ENCODE measurements around the gene CHI3L1. TPM values are rescaled to one million over a fixed set of nuclear protein-coding genes. Genes with fewer than 3 reads are reported as not detected.

The CHI3L1 gene
- polyA plus RNA-seq, 1 of the 3 experiments (the other 2 are of a cell fraction): not detected

- Histone ChIP-seq H3K9ac (no peak overlapping the region), H3K4me2 (no peak overlapping the region), H3K9me2 (no peaks in the 10 kb centered on the region), H3K4me1 (ENCODE audit: control insufficient read depth in 1 of 2, insufficient read depth in 2 of 2, low read depth in 1 of 2, low read length in 1 of 2) (no peaks in the 10 kb centered on the region; a peak in 1 of 4 replicates), H3F3A (replicated peaks; ENCODE audit: insufficient read depth) (no peaks in the 10 kb centered on the region), H3K27me3 (ENCODE audit: insufficient read depth) (peaks cover 9% of the 10 kb centered on the region; the same call in 1 of the 2 replicates), H3K79me2 (ENCODE audit: insufficient read depth) (no peaks in the 10 kb centered on the region), H3K36me3 (replicated peaks in 1 of 2; ENCODE audit: control insufficient read depth in 1 of 2, insufficient read depth in 2 of 2, low read length in 1 of 2) (no peaks in the 10 kb centered on the region), H3K4me3 (ENCODE audit: low read depth in 2 of 2, low read length in 1 of 2) (no peak overlapping the region), H3K27ac (ENCODE audit: low read depth in 2 of 2, low read length in 1 of 2) (no peak overlapping the region), H3K9me3 (no peaks in the 10 kb centered on the region), H4K20me1 (ENCODE audit: insufficient read depth) (no peaks in the 10 kb centered on the region), H2AFZ (ENCODE audit: low read depth) (no peak overlapping the region)
- 67% methylated on average over 2 of the region's 2 CpGs for WGBS (ENCODE audit: low lambda C conversion rate)
- no peak for TF ChIP-seq CTCF (IDR thresholded peaks at IDR 0.05)
- no peak for TF ChIP-seq NFIC (IDR thresholded peaks at IDR 0.05; ENCODE audit: borderline replicate concordance)
- TF ChIP-seq SMC3 (IDR thresholded peaks at IDR 0.05; ENCODE audit: low read depth, low read length): no peak
- no peak for TF ChIP-seq FOSL2 (IDR thresholded peaks at IDR 0.05; ENCODE audit: borderline replicate concordance, low read depth)
- POLR2A ChIA-PET: no interaction called here
- DNase-seq: no peak
- CTCF ChIA-PET: interaction anchor here (1.2 to 23.6 kb wide), 7 partner anchors 11 to 165 kb away, joined by 3 to 602 read pairs (median 12); partner anchors contain the start of genes ADORA1 and MYBPH
Measured at GRCh38 chr1:203204756-203205155, 18.3 kb upstream of the CHI3L1 start.

- WGBS (ENCODE audit: low lambda C conversion rate): 72% methylated on average over 15 of the region's 15 CpGs
- no peaks in the 10 kb centered on the region for H3K9me3 ChIP-seq
- H3K9ac ChIP-seq: no peak overlapping the region
- H4K20me1 ChIP-seq (ENCODE audit: insufficient read depth): no peaks in the 10 kb centered on the region
- no peaks in the 10 kb centered on the region for H3K79me2 ChIP-seq (ENCODE audit: insufficient read depth)
- POLR2A ChIA-PET: no interaction called here
- no peak overlapping the region for H2AFZ ChIP-seq (ENCODE audit: low read depth)
- no peaks in the 10 kb centered on the region for H3K36me3 ChIP-seq (replicated peaks in 1 of 2; ENCODE audit: control insufficient read depth in 1 of 2, insufficient read depth in 2 of 2, low read length in 1 of 2)
- no peaks in the 10 kb centered on the region for H3F3A ChIP-seq (replicated peaks; ENCODE audit: insufficient read depth)
- no peak overlapping the region for H3K4me3 ChIP-seq (ENCODE audit: low read depth in 2 of 2, low read length in 1 of 2)
- no peaks in the 10 kb centered on the region; a peak in 1 of 4 replicates for H3K4me1 ChIP-seq (ENCODE audit: control insufficient read depth in 1 of 2, insufficient read depth in 2 of 2, low read depth in 1 of 2, low read length in 1 of 2)
- TF ChIP-seq FOXJ3 (CRISPR knock-in tag; IDR thresholded peaks at IDR 0.05) (no peak), CHD2 (IDR thresholded peaks at IDR 0.05; ENCODE audit: low read length, partially characterized antibody) (no peak), RAD21 (IDR thresholded peaks at IDR 0.05; ENCODE audit: low read length) (no peak), TCF12 (IDR thresholded peaks at IDR 0.05) (no peak), POLR2AphosphoS5 (IDR thresholded peaks at IDR 0.05; ENCODE audit: low read depth, low read length) (no peak), TEAD4 (IDR thresholded peaks at IDR 0.05; ENCODE audit: borderline replicate concordance, insufficient read depth) (no peak), YY1 (IDR thresholded peaks at IDR 0.05; ENCODE audit: low read depth) (no peak), USF1 (IDR thresholded peaks at IDR 0.05; ENCODE audit: borderline replicate concordance, low read depth) (no peak), NFIC (IDR thresholded peaks at IDR 0.05; ENCODE audit: borderline replicate concordance) (no peak), REST (IDR thresholded peaks at IDR 0.05; ENCODE audit: low read depth, low read length) (no peak), SMC3 (IDR thresholded peaks at IDR 0.05; ENCODE audit: low read depth, low read length) (no peak), USF2 (IDR thresholded peaks at IDR 0.05; ENCODE audit: borderline replicate concordance, low read depth, low read length) (no peak), RFX5 (IDR thresholded peaks at IDR 0.05; ENCODE audit: low read length) (no peak), MAX (IDR thresholded peaks at IDR 0.05; ENCODE audit: low read depth) (no peak)
- CTCF ChIA-PET: interaction anchor here (1.0 to 23.6 kb wide), 5 partner anchors 13 to 163 kb away, joined by 3 to 454 read pairs (median 12); no protein-coding TSS in a partner anchor
- no peak overlapping the region for H3K27ac ChIP-seq (ENCODE audit: low read depth in 2 of 2, low read length in 1 of 2)
- H3K4me2 ChIP-seq: no peak overlapping the region
- H3K9me2 ChIP-seq: no peaks in the 10 kb centered on the region
- no peak for DNase-seq
- H3K27me3 ChIP-seq (ENCODE audit: insufficient read depth): peaks cover 9% of the 10 kb centered on the region; the same call in 1 of the 2 replicates
Measured at GRCh38 chr1:203202431-203203245, 16.1 kb upstream of the CHI3L1 start.

All from SK-N-SH (cell line).